Measurements from ENCODE around the gene BMP7.

DNA sequence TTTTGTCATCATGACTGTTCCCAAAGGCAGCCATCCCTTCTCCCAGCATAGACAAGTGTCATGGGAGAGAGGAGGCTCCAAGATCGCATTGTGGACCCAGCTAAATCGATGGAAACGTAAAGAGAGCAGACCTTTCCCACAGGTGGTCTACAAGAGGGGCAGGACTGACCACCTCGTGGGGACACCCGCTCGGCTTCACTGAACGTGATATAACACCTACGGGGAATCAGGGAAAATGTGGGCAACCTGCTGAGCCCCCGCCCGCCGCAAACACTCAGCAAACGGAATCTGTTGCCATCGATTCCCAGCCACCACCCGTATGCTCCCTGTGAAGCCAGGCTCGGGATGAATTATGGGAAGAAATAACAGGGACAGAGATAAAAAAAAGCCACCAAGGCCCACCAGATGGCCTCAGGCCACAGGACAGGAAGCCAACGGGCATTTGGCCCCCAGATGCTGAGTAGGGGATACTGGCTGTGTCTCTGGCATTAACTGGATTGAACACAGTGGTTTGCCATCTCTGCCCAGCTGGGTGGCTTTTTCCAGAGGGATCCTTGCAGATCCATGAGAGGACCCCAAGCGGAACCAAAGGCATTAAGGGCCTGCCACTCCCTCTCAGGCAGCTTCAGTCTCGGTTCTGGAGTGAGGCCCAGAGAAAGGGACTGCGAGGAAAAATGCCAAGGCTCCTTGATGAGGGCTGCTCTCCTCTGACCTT, 44.4 kb downstream of the BMP7 start:
- TF ChIP-seq, protein P1, sequence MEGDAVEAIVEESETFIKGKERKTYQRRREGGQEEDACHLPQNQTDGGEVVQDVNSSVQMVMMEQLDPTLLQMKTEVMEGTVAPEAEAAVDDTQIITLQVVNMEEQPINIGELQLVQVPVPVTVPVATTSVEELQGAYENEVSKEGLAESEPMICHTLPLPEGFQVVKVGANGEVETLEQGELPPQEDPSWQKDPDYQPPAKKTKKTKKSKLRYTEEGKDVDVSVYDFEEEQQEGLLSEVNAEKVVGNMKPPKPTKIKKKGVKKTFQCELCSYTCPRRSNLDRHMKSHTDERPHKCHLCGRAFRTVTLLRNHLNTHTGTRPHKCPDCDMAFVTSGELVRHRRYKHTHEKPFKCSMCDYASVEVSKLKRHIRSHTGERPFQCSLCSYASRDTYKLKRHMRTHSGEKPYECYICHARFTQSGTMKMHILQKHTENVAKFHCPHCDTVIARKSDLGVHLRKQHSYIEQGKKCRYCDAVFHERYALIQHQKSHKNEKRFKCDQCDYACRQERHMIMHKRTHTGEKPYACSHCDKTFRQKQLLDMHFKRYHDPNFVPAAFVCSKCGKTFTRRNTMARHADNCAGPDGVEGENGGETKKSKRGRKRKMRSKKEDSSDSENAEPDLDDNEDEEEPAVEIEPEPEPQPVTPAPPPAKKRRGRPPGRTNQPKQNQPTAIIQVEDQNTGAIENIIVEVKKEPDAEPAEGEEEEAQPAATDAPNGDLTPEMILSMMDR (IDR thresholded peaks at IDR 0.05), result no peak
- no peak for TF ChIP-seq EP300 (IDR thresholded peaks at IDR 0.05)
- TF ChIP-seq POLR2A (IDR thresholded peaks at IDR 0.05), result no peak
- no peak for TF ChIP-seq POLR2AphosphoS5 (IDR thresholded peaks at IDR 0.05)

Measured in sigmoid colon (tissue), 4 donors.